ENCODE data around the gene THAP7.
"Not testable (repeated sequence)": the region's sequence is repeated elsewhere in the genome, so short reads cannot be mapped to it uniquely, and the experiment has no call there.

Gene THAP7

DNA sequence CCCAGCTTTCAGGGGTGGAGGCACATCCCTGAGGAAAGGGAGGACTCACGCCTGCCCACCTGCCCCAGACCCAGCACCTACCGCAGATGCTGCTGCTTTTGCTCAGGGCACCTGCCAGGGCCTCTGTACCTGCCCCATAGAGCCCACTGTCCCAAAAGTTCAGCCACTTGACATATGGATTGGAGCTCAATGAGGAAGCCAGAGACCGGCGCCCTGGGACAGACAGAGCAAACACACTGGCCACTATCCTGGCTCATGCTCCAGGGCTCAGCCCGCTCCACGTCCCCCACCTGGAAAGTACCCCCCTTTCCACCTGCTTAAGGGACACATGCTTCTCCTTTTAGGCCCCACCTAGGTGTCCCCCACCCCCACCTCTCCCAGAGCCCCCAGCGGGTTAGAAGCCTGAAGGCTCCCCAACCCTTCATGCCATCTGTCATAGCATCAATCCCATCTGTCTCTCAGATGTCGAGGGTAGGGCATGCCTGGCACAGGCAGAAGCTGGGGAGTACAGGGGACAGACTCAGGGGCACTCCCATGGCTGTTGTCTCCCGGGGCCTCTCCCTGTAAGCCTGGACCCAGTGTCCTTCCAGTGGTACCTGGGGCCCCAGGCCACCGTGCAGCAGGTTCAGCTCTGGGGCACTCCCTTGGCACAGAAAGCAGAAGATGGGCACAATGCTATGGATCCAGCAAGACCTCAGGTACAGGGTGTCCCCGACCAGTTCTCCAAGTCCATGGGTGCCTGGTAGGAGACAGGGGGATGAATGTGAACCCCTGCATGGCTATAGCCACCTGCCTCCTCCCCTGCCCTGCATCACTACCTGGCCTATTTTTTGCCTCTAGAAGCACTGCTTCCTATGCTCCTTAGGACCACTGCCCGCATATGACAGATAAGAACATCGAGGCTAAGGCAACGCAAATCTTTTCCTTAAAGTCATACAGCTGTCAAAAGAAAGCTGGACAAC, 10.8 kb upstream of the THAP7 start:
- no peak for DNase-seq (ENCODE audit: low spot score)

DNA sequence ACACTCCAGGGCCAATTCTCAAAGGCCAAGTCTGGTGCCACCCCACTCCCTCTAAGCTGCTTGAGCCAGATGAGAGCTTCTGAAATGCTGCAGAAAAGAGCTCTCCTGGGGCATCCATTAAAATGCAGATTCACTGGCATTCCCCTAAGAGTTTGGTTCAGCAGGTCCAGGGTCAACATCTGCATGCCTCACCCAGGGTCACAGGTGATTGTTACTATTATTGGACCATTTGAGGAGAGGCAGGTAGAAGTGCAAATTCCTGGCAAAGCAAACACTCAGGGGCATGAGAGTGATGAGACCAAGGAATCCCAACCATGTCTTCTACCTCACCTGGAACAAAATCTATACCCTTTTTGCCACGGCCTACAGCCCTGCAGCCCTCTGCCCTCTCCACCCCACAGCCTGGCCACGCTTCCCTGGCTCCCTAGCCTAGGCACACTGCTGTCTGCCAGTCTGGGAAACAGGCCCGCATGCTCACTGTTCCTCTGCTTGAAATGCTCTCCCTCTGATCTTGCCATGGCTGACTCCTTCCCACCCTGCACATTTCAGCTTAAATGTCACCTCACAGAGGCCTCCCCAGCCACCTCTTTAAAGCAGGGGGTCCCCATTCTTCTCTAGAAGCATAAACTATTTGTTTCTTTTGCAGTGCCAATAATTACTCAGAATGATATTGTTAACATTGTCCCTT, 8.7 kb upstream of the THAP7 start:
- DNase-seq (ENCODE audit: low spot score): no peak

DNA sequence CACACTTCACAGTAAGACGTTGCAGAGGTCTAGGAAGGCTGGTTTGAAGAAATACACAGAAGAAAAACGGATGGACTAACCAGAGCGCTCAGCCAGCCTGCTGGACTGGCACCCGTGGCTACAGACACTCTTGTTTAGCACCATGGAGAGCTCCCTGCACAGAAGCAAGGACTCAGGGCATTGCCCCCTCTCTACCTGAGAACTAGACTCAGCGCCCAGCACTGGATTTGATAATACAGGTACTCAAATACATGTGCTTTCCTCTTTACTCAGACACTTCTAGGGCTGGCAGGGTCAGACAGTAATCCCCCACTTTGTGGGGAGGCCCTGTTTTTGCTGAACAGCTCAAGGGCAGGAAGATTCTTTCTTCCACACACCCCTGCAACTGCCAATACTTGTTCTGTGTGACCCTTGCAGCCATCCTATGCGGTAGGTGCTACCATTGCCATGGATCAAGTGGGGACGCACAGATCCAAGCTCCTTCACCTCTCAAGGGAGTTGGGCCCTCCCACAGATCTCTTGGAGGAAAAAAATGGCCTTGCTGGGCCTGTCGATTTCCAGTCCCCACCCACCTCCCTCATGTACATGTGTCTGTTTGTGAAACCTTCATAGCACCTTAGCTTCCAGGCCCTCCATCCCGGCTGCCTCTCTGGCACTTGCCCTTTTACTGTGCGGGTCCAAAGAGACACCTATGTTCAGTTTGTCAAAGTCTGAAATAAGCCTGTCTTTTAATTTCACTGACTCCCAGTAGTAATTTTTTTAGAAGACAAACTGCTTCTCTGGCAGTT, 7.9 kb upstream of the THAP7 start:
- DNase-seq (ENCODE audit: low spot score): no peak

DNA sequence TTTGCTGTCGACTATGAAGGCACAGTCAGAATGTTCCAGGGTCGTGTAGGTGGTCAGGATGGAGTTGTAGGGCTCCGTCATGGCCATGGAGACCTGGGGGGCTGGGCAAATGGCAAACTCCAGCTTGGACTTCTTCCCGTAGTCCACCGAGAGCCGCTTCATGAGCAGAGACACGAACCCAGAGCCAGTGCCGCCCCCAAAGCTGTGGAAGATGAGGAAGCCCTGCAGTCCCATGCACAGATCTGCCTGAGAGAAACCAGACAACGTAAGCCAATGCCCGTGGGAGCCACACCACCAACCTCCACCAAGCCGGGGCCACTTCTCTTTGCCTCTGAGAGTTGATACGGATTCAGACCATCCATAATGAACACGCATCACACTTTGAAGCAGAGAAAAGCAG, 7.3 kb upstream of the THAP7 start:
- DNase-seq (ENCODE audit: low spot score): not testable (repeated sequence)

DNA sequence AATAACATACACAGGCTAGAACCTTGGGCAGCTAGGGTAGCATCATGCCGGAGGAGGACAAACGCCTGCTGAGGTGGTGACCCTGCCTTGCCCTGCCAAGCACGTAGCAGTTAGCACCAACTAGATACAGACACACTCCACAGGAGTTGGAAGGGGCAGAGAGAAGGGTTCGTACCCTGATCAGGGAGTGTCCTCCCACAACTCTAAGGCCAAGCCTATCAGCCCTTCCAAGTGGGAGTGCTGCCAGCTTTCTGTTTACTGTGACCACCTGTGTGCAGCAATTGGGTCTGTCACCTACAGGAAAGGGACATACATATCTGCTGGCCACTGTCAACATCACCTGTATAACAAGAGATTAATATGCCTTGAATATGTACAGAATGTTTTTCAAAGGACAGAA, 1.9 kb upstream of the THAP7 start:
- no peak for DNase-seq (ENCODE audit: low spot score)

DNA sequence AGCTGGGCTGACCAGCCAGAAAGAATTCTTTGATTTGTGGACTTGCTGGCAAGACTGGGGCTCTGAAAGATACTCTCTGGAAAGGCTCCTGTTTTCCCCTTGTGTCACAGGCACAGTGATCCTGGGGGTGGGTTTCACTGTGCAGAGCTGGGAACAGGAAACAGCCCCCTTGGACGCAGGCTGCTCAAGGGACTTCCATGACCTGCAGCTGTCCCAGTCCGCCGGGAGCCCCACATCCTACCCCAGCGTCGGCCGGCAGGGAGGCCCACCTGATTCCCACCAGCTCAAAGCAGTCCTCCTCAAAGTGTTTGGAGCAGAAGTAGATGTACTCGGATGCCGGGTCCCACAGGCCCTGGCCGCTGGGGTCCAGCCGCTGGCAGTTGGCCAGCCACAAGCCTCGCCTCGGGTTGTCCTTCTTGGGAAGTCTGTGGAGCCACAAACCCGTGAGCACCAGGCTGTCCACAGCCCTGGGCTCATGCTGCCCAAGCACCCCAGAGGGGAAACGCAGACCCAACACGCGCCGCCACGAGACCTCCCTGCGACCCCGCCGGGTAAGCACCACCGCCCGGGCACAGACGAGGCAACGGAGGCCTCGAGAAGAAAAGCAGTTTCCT, 824 bp downstream of the THAP7 start:
- DNase-seq (ENCODE audit: low spot score): no peak

DNA sequence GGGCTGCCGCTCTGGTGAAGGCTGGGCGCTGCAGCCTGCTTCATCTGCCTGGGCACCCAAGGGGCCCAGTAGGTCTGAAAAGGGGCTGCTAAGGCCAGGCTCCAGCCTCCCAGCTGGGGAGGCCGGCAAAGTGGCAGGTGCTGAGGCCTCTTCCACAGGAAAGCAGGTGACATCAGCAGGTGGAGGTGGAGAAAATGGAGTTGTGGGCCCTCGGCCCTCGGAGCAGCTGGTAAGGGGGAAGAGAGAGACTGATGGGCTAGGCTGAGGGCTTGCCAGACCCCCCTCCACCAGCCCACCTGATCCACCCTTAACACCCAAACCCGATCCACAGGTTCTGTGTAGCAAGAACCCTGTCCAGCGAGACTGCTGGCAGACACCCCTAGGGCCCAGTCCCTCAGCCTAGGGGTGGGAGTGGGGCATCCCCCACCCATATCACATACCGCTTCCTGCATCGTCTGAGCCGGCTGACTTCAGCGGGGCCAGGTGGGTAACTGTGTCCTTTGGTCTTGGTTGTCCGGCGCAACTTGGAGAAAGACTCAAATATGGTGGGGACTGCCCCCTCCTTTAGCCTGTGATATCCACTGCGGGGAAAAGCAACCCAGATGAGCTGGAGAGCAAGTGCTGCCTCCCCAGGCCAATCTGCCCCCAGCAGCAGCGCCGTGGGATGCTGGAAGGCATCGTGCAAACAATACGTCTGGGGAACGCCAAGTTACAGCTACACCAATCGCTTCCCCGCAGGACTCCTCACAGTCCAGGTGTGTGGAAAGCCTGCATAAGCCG, 1.5 kb downstream of the THAP7 start:
- no peak for DNase-seq (ENCODE audit: low spot score)

DNA sequence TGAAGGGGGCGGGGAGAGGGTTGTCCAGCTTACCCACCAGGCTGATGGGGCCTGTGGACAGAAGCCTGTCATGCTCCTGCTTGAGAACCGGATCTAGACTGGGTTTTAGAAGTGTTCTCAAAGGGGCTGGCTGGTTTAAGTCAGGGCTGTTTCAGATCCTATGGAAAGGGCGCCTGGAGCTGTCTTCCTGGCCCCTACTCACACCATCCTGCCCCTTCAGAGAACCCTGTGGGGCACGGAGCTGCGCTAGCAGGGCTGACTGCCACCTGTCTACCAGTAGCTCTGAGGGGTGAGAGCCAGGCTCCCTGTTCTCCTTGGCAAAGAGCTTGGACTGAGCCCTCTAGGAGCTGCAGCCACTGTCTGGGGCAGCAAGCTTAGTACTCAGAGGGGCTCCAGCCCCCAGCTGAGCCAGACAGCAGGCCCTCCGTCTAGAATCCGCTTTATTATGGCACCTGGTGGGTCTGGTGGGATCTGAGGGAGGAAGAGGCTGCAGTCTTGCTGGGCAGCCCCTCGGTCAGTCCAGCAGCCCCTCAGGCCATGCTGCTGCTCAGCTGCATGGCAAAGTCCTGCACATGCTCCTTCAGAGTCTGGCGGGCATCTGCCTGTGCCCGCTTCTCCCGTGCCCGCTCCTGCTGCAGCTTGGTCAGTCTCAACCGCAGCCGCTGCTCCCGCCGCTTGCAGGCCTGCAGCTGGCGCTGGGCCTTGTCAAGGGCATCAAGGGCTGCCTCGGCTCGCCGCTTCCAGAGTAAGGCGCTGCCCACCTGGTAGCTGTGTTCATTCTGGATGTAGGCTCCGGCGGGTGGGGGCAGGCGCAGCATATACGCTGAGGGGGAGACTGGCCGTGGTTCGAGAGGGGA, 2.3 kb downstream of the THAP7 start:
- DNase-seq (ENCODE audit: low spot score): no peak

DNA sequence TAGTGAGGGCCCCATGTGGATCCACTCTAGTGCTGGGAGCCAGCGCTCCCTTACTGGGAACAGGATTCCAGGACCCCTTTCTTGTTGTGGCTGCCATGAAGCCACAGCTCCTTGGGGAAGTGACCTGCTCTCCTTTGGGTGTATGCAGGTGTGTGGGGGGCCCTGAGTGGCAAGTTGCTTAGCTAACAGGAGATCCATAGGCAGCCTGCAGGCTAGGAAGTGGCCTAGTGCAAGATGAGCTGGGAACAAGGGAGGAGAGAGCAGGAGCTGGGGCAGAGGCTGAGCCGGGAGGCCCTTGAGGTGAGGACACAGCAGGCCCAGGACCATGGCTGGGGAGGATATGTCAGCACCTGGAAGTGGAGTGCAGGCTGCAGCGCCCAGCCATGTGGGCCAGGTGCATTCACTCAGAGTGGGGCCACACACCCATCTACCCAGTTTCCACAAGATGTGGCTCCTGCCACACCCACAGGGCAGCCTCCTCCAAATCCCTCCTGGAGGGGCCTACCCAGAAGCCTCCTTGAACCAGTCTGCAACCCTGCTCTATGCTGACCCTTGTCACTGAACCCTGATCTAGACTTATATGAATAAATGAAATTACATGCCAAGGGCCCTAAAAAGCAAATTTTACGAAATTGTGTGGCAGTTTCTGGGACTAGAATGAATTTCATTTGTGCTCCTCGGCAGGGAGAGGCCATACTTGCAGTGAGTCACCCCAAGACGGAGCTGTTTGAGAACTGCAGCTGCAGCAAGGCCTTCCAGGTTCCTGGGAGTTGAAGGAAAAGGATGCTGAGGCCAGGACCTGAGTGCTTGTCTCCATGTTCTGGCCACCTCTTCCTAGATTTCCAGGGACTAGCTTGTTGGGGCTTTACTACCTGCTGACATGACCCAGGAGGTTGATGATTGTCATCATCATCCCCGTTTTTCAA, 3.2 kb downstream of the THAP7 start:
- no peak for DNase-seq (ENCODE audit: low spot score)

DNA sequence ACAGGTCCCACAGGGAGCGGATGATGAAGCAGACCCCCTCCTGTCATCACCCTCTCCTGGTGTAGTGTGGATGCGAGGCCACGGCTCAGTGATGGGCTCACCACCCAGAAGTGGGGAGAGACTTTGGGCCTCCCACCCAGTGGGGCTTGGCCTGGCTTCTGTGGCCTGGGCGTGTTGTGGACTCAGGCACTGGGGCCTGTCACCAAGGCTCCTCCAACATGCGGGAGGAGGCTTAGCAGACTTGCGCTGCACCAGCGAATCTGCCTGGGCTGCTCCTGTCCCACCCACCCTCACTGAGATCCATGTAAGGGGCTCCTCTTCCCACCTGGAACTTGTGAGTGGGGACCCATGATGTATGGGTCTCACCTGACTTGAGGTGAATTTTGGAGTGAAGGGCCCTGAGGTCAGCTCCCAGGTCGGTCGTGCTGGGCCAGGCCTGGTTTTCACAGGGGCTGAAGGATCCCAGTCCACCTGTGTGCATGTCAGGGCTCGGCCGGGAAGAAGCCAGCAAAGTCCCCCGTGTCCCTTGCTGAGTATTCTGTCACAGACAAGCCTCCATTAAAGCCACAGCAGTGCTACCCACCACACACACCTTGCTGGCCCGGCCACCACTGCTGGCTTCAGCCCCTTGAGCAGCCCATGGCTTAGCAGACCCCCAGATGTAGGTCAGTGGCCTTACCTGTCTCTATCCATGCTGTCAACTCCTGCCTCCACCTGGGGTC, 4.2 kb downstream of the THAP7 start:
- no peak for DNase-seq (ENCODE audit: low spot score)

DNA sequence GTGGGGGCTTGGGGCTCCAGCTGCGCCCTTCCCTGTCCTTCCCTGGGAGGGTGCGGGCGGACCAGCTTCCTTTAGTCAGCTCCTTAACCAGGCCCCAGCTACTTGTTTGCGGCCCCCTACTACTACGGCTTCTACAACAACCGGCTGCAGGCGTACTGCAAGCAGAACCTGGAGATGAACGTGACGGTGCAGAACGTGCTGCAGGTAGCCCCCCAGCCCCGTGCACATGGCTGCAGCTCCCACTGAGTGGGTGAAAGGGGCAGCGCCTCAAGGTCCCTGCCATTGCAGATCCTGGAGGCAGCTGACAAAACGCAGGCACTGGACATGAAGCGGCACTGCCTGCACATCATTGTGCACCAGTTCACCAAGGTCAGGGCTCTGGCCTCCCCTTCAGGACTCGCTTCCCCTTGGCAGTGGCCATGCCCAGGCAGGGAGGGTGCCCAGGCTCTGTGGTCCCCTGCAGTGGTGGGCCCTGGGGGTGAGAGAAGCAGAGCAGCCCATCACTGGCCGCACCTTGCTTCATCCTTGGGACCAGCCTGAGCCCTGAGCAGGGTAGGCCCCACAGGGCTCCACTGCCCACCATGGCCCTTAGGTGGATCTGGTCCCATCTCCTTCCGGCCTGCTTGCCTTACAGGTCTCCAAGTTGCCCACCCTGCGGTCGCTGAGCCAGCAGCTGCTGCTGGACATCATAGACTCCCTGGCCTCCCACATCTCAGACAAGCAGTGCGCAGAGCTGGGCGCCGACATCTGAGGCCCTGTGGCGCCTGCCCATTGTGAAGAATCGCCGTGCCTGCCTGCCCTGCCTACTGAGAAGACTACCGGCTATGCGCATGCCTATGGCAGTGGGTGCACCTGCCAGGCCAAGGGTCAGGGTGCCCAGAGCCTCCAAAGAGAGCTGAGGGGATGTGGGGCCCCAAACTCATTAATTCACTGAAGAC, 5.1 kb downstream of the THAP7 start:
- DNase-seq (ENCODE audit: low spot score): no peak

DNA sequence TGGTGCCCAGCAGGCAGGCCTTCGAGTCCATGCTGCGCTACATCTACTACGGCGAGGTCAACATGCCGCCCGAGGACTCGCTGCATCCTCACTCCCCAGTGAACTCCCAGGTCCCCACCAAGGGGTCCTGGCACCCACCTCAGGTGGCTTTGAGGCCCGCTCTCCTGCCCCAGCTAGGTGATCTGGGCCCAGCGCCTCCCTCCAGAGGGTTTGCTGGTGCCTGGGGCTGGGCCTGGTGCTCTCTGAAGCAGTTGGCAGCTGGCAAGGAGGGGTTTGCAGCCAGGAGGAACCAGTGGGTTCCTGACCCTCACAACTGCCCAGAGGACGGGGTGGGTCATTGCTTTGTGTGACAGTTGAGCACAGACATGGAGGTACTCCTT, 5.9 kb downstream of the THAP7 start:
- no peak for DNase-seq (ENCODE audit: low spot score)

DNA sequence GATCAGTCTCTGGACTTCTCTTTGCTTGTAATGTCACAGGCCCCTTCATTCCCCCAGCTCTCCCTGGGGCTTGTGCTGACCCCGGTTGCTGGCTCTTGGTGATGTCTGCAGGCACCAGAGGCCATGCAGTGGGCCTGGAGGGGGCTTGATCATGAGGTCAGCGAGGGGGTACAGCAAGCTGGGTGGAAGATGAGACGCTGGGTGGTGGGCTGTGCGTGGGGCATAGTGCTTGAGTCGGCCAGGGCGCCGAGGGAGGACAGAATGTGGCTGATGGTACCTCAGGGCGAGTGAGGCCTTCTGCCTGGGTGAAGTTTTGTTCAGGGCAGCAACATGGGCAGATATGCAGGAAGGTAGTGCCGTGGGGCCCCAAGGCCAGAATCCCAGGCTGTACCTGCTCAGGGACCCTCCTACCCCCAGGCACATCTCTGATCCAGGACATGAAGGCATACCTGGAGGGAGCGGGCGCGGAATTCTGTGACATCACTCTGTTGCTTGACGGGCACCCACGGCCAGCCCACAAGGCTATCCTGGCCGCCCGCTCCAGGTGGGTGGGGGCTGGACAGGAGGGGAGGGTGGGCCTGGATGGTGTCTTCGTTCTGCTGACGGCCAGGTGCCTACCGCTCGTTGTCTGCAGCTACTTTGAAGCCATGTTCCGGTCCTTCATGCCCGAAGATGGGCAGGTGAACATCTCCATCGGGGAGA, 6.4 kb downstream of the THAP7 start:
- no peak for DNase-seq (ENCODE audit: low spot score)

DNA sequence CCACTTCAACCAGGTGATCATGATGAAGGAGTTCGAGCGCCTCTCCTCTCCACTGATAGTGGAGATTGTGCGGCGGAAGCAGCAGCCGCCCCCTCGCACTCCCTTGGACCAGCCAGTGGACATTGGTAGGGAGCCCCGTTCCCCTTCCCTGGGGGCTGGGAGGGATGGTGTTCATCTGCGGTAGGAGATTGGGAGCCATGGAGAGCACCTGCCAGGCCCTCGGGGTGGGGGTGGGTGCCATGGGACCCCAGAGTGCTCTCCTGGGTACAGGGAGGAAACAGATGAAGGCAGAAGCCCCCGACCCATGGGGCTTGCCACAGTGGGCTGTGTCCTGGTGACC, 7.0 kb downstream of the THAP7 start:
- no peak for DNase-seq (ENCODE audit: low spot score)

DNA sequence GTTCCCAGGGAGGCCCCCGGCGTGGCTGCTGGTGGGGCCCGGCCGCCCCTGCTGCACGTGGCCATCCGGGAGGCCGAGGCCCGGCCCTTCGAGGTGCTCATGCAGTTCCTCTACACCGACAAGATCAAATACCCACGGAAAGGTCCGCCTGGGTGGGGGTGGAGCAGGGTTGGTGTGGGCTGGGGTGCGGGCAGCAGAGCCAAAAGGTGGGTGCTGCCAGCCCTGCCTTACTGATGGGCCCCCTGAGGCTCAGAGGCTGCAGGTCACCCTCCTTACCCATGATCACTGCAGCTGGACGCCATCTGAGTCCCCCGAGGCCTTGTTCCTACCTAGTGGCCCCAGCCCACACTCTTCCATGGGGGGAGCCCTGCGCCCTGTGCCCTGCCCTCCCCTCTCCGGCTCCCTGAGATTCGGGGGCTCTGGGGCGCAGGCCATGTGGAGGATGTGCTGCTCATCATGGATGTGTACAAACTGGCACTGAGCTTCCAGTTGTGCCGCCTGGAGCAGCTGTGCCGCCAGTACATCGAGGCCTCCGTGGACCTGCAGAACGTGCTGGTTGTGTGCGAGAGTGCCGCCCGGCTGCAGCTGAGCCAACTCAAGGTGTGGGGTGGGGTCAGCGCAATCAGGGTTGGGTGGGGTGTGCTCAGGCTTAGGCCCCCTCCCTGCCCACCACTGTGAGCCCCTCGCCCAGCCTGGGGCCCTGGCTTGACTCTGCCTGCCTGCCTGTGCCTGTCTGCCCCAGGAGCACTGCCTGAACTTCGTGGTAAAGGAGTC, 7.6 kb downstream of the THAP7 start:
- no peak for DNase-seq (ENCODE audit: low spot score)

Data from CD4-positive, alpha-beta T cell treated with Interleukin-6 at 100 ng/mL for 8 hours (primary cell).